Measurements from ENCODE around the gene PRIM2.
"Not testable (repeated sequence)": the region's sequence is repeated elsewhere in the genome, so short reads cannot be mapped to it uniquely, and the experiment has no call there.

GRCh38 chr6:57449496-57450066, 132.2 kb downstream of the PRIM2 start:
- not testable (repeated sequence) for TF ChIP-seq CTCF (IDR thresholded peaks at IDR 0.05; ENCODE audit: low read length); EZH2 (optimal IDR thresholded peaks at IDR 0.05; ENCODE audit: low read depth, low read length); EZH2phosphoT487 (IDR thresholded peaks at IDR 0.05; ENCODE audit: low read length)
